HEK293 (cell line): ENCODE data around the gene ADCY3.

Experiments
- GFI1B ChIP-seq: fragments of 450-650 bp; formaldehyde crosslinking; IDR thresholded peaks from 2 replicates; pipeline ENCODE4 v1.5.1; 2016; ENCODE audit warnings: missing biosample characterization, missing genetic modification characterization
- HIC1 ChIP-seq: fragments of 450-650 bp; formaldehyde crosslinking; IDR thresholded peaks from 2 replicates; pipeline ENCODE4 v1.5.1; 2016; ENCODE audit warnings: missing biosample characterization, missing genetic modification characterization
- REST ChIP-seq: fragments of 450-650 bp; formaldehyde crosslinking; IDR thresholded peaks from 2 replicates; pipeline ENCODE4 v1.5.1; 2016; ENCODE audit warnings: missing biosample characterization, missing genetic modification characterization
- ZBTB21 ChIP-seq: fragments of 450-650 bp; formaldehyde crosslinking; IDR thresholded peaks from 2 replicates; pipeline ENCODE4 v1.5.1; 2017; ENCODE audit warnings: missing biosample characterization, missing genetic modification characterization
- ZNF138 ChIP-seq: fragments of 450-650 bp; formaldehyde crosslinking; IDR thresholded peaks from 2 replicates; pipeline ENCODE4 v1.5.1; 2016; ENCODE audit warnings: missing biosample characterization, missing genetic modification characterization, borderline replicate concordance
- ZNF2 ChIP-seq: fragments of 450-650 bp; formaldehyde crosslinking; IDR thresholded peaks from 2 replicates; pipeline ENCODE4 v1.5.1; 2016; ENCODE audit warnings: missing biosample characterization, missing genetic modification characterization
- ZNF223 ChIP-seq: fragments of 450-650 bp; formaldehyde crosslinking; IDR thresholded peaks from 2 replicates; pipeline ENCODE4 v1.5.1; 2016; ENCODE audit warnings: missing biosample characterization, missing genetic modification characterization
- ZNF24 ChIP-seq: fragments of 450-650 bp; formaldehyde crosslinking; IDR thresholded peaks from 2 replicates; pipeline ENCODE4 v1.5.1; 2016; ENCODE audit warnings: missing biosample characterization, missing genetic modification characterization
- ZNF362 ChIP-seq: fragments of 450-650 bp; formaldehyde crosslinking; IDR thresholded peaks from 2 replicates; pipeline ENCODE4 v1.5.1; 2016; ENCODE audit warnings: missing biosample characterization, missing genetic modification characterization
- ZNF768 ChIP-seq: fragments of 450-650 bp; formaldehyde crosslinking; IDR thresholded peaks from 2 replicates; pipeline ENCODE4 v1.5.1; 2018; ENCODE audit warnings: missing biosample characterization, mild to moderate bottlenecking, missing genetic modification characterization
- TF ChIP-seq, protein P1 (sequence below): fragments of 450-650 bp; formaldehyde crosslinking; IDR thresholded peaks from 2 replicates; pipeline ENCODE4 v1.5.1; 2016; ENCODE audit warnings: missing biosample characterization, missing genetic modification characterization
- TF ChIP-seq, protein P2 (sequence below): fragments of 450-650 bp; formaldehyde crosslinking; IDR thresholded peaks from 2 replicates; pipeline ENCODE4 v1.5.1; 2017; ENCODE audit warnings: missing biosample characterization, missing genetic modification characterization
- TF ChIP-seq, protein P3 (sequence below): fragments of 450-650 bp; formaldehyde crosslinking; IDR thresholded peaks from 2 replicates; pipeline ENCODE4 v1.5.1; 2016; ENCODE audit warnings: missing biosample characterization, missing genetic modification characterization

- no peak for TF ChIP-seq ZNF768 (tag by site-specific recombination)
- TF ChIP-seq, protein P1, sequence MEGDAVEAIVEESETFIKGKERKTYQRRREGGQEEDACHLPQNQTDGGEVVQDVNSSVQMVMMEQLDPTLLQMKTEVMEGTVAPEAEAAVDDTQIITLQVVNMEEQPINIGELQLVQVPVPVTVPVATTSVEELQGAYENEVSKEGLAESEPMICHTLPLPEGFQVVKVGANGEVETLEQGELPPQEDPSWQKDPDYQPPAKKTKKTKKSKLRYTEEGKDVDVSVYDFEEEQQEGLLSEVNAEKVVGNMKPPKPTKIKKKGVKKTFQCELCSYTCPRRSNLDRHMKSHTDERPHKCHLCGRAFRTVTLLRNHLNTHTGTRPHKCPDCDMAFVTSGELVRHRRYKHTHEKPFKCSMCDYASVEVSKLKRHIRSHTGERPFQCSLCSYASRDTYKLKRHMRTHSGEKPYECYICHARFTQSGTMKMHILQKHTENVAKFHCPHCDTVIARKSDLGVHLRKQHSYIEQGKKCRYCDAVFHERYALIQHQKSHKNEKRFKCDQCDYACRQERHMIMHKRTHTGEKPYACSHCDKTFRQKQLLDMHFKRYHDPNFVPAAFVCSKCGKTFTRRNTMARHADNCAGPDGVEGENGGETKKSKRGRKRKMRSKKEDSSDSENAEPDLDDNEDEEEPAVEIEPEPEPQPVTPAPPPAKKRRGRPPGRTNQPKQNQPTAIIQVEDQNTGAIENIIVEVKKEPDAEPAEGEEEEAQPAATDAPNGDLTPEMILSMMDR (tag by site-specific recombination), result no peak
- TF ChIP-seq REST, result no peak
- no peak for TF ChIP-seq HIC1 (tag by site-specific recombination)
- no peak for TF ChIP-seq ZBTB21 (tag by site-specific recombination)
- no peak for TF ChIP-seq ZNF362 (tag by site-specific recombination)
- no peak for TF ChIP-seq GFI1B
- TF ChIP-seq, protein P2, sequence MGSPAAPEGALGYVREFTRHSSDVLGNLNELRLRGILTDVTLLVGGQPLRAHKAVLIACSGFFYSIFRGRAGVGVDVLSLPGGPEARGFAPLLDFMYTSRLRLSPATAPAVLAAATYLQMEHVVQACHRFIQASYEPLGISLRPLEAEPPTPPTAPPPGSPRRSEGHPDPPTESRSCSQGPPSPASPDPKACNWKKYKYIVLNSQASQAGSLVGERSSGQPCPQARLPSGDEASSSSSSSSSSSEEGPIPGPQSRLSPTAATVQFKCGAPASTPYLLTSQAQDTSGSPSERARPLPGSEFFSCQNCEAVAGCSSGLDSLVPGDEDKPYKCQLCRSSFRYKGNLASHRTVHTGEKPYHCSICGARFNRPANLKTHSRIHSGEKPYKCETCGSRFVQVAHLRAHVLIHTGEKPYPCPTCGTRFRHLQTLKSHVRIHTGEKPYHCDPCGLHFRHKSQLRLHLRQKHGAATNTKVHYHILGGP (tag by site-specific recombination), result no peak
- no peak for TF ChIP-seq ZNF223
- no peak for TF ChIP-seq ZNF24 (tag by site-specific recombination)
- TF ChIP-seq ZNF138 (tag by site-specific recombination), result no peak
- TF ChIP-seq, protein P3, sequence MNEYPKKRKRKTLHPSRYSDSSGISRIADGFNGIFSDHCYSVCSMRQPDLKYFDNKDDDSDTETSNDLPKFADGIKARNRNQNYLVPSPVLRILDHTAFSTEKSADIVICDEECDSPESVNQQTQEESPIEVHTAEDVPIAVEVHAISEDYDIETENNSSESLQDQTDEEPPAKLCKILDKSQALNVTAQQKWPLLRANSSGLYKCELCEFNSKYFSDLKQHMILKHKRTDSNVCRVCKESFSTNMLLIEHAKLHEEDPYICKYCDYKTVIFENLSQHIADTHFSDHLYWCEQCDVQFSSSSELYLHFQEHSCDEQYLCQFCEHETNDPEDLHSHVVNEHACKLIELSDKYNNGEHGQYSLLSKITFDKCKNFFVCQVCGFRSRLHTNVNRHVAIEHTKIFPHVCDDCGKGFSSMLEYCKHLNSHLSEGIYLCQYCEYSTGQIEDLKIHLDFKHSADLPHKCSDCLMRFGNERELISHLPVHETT (tag by site-specific recombination), result no peak
- no peak for TF ChIP-seq ZNF2
These were observed 33.2 kb downstream of the ADCY3 start for GRCh38 chr2:24886691-24887304.
